NCI-H748 (cell line): ENCODE results near the gene TANC1.
A peak's percentile ranks its signal among the peaks of the same experiment; 100 is the strongest.

ENCODE experiments used
- DNase-seq: peaks from one replicate; lab custom pipeline; 2025; ENCODE audit not compliant: unreplicated experiment; lab: John Stamatoyannopoulos, UW

Gene TANC1

DNA sequence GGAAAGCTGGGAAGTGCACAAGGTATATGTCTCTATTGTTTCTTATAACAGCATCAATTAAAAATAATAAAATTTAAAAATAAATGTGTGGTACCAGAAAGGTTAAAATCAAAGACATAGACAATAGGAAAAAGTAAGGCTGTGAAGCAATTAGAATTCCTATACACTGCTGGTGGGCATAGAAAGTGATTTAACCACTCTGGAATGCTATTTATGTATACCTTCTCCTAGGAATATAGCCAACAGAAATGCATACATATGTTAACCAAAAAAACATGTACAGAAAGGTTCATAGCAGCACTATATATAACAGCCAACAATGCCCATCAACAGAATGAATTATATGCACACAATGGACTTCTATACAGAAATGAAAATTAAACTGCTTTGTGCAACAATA lies 275.1 kb downstream of the TANC1 start:
- no peak for DNase-seq

GRCh38 chr2:159246325-159246988 lies 278.0 kb downstream of the TANC1 start:
- no peak for DNase-seq

GRCh38 chr2:159249990-159250715 lies 281.7 kb downstream of the TANC1 start:
- peak; percentile 7 for DNase-seq

DNA sequence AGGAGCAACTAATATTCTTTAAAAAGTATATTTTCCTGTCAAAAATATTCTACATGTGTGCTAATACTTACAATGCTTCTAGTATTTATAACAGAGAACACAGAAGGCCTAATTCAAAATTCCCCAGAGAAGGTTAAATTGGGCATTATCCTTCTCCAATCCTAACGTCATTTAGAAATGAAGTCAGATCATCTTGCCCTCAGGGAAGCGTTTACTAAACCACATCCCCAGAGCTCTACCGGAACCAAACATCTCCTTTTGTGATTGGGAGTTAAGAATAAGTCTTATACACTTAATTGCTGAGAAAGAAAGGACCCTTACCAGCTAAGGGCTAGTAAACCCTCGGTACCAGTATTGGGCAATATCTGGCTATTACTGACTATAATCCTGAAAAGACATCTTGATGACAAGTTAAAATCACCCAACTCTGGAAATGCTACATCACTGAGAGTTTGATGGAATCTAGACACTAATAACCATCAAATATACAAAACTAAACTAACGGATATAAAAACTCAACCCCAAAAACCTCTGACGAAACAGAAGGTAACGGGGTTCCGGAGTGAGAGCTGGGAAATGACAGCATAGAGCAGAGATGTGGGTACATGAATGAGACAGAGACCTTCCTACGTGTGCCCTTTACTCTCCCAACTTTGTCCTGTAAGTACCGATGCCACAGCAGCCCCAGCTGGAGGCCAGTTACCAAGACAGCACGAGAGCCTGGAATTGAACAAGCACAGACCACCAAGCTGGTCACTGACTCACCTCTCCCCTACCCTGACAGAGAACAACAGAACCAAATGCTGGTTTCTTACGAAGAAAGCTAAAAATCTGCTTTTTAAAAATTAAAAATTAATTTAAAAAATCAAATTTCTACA lies 283.1 kb downstream of the TANC1 start:
- no peak for DNase-seq

DNA sequence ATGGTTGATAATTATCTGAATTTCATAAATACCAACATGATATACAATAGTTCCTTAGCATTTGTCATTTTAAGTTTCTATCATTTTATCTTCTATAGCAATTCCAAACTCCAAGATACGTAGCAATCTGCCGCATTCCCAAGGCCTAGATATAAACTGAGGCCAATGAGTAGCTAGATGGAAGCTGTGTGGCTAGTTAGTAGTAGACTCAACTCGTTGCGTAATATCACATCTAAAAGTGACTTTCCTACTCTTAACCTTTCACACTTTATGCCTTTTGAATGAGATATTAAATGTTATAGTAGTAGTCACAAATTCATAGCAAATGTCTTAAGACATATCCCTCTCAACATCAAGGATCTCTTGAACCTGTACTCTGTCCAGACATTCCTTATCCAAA lies 284.5 kb downstream of the TANC1 start:
- no peak for DNase-seq

DNA sequence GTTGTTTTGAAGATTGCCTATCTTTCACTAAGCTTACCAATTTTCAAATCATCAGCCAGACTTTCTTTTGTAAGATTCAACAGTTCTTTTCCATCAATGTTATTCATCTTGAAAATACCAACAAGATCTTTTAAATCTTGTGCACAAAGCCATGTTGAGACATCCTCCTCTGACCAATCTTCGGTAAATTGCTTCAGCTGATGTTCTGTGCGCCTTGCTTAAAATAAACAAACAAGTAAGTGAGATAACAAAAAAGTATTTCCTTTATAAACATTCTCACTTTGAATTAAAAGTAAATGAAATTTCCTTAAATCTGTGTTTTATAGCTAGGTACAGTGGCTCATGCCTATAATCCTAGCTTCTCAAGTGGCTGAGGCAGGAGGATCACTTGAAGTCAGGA lies 287.7 kb downstream of the TANC1 start:
- no peak for DNase-seq

DNA sequence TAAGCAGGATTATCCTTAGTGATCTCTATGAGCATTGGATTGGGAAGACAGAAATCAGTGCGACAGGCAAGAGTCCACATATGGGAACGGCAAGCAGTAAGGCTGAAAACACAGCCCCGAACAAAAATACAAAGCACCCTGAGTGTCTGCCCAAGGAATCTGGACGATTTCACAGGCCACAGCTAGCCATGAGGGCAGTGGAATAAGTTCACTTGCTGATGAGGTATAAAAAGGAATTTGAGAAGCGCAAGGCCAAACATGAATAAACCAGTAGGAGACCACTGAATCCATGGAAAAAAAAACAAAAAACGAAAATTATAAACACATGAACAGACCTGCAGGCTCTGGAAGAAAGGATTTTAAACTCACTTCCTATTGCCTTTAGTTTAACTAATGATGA lies 293.8 kb downstream of the TANC1 start:
- no peak for DNase-seq

- no peak for DNase-seq
Measured at GRCh38 chr2:159262904-159263303, 294.5 kb downstream of the TANC1 start.

GRCh38 chr2:159265171-159265576 lies 296.7 kb downstream of the TANC1 start:
- DNase-seq = no peak

GRCh38 chr2:159266554-159266953 lies 298.1 kb downstream of the TANC1 start:
- DNase-seq = no peak

DNA sequence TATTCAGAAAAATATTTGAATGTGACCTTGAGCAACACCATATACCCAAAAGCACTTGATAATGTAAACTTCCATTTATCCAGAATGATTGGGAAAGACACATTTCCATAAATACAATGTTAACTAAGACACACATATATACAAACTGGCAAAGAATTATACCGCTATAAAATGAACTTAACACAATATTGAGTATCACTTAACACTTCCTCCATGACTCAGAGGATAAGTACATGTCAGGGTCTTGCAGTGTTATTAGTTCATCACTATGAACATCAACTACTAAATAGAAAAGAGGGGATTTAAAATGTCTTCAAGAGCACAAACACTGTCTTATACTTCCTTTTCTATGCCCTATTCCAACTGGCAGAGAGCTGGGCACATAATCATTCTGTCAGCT lies 299.5 kb downstream of the TANC1 start:
- no peak for DNase-seq

DNA sequence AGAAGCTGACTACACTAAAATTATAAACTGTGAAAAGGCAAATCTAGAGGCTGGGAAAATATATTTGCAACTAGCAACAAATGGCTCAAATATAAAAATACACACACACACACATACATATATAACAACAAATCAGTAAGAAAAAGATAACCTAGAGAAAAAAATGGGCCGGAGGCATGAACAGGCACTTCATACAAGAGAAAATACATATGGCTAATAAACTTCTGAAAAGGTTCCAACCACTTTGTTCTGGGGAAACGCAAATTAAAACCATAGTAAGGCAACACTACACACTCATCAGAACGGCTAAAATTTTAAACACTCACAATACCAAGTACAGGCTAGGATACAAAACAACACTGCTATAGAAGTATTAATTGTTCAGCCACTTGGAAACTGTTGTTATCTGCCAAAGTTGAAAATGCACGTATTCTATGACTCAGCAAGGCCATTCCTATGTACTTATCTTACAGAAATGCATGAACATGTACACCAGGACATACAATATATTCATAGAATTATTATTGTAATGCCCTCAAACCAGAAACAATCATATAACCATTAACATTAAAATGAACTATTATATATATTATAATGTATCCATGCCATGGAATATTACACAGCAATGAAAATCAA lies 302.4 kb downstream of the TANC1 start:
- DNase-seq = no peak

DNA sequence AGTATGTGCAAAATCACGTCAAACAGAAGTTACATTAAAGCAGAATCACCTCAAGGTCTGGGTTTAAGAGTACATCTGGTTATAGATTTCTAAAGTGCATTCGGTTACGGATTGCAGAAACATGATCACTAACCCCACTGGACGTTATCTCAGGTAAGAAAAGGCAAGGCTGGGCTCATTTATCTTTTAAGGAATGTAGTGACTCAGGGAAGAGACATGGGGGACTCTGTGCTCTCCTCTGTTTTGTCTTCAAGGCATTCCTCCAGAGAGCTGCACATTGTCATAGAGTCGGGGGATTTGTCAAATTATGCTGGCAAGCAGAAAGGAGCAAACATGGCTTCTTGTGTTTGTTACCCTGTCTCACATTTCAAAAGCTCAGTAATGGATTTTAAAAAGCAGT lies 303.7 kb downstream of the TANC1 start:
- DNase-seq = no peak

- no peak for DNase-seq
Measured at GRCh38 chr2:159275111-159275510, 306.7 kb downstream of the TANC1 start.

GRCh38 chr2:159279700-159280099 lies 311.3 kb downstream of the TANC1 start:
- DNase-seq = no peak

- DNase-seq = no peak
Measured at GRCh38 chr2:159281002-159281401, 312.6 kb downstream of the TANC1 start.
